C4-2B (cell line): Measurements from ENCODE around the gene AVPI1.

Experiments
- ZFX ChIP-seq: fragments of 450-650 bp; IDR thresholded peaks from 2 replicates; pipeline ENCODE4 v1.6.1; 2017
- TF ChIP-seq, protein P1 (sequence below): fragments of 450-650 bp; conservative IDR thresholded peaks from 2 replicates; pipeline ENCODE4 v1.5.1; 2017; ENCODE audit warnings: mild to moderate bottlenecking

DNA sequence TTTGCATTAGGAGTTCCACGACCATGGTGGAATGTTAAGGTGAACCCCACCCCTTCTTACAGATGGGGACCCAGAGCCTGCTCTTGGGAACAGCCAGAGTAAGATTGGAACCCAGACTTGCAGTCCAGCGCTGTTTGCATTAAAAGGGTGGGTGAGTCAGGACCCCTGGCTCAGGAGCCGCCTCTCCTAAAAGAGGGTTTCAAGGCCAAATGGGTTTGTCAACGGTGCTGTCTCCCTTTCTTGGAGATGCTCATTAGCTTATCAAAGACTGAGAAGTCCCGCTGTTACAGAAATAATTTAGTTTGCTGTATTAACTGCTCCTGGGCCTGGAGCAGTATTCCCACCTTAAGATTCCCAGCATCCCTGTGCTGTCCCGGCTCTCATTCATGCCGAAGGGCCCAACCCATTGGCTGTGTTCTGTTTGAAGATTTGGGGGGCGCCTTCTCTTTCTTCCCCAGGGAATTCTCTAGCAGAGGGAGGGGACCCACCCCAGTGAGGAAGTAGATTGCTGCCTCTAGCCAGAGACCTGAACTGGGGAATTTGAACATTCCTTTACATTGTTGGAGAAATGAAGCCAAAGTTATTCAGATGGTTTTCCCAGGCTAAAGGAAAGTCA lies 28.3 kb upstream of the AVPI1 start:
- TF ChIP-seq, protein P1, sequence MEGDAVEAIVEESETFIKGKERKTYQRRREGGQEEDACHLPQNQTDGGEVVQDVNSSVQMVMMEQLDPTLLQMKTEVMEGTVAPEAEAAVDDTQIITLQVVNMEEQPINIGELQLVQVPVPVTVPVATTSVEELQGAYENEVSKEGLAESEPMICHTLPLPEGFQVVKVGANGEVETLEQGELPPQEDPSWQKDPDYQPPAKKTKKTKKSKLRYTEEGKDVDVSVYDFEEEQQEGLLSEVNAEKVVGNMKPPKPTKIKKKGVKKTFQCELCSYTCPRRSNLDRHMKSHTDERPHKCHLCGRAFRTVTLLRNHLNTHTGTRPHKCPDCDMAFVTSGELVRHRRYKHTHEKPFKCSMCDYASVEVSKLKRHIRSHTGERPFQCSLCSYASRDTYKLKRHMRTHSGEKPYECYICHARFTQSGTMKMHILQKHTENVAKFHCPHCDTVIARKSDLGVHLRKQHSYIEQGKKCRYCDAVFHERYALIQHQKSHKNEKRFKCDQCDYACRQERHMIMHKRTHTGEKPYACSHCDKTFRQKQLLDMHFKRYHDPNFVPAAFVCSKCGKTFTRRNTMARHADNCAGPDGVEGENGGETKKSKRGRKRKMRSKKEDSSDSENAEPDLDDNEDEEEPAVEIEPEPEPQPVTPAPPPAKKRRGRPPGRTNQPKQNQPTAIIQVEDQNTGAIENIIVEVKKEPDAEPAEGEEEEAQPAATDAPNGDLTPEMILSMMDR = no peak
- TF ChIP-seq ZFX = no peak
